Measurements from ENCODE around the gene PSMB7. TPM values are rescaled to one million over a fixed set of nuclear protein-coding genes. Genes with fewer than 3 reads are reported as not detected.

The PSMB7 gene
- total and polyA plus RNA-seq, 12 donors = 148 to 308 (median 163) TPM

GRCh38 chr9:124442379-124442778 lies 27.1 kb upstream of the PSMB7 start:
- Histone ChIP-seq H3K9me3 (peaks cover 0 to 6% (median 0%) of the 10 kb centered on the region in 11 donors), H3K4me3 (no peak overlapping the region), H3K27me3 (peaks cover 0 to 8% (median 3%) of the 10 kb centered on the region in 7 donors), H3K27ac (no peak overlapping the region), H3K36me3 (no peaks in the 10 kb centered on the region), H3K4me1 (peaks cover 0 to 2% (median 0%) of the 10 kb centered on the region in 9 donors)
- no peak for ATAC-seq
- intact Hi-C loops (cut with DNase I) = no loop called here
- no peak for DNase-seq
- TF ChIP-seq CTCF (IDR thresholded peaks at IDR 0.05) = no peak

- WGBS, 2 donors = 79 to 82% methylated on average over 15 to 16 of the region's 16 CpGs
- intact Hi-C loops (cut with DNase I) = no loop called here
Observed at GRCh38 chr9:124441291-124441690, 26.0 kb upstream of the PSMB7 start.

GRCh38 chr9:124440786-124441185 lies 25.5 kb upstream of the PSMB7 start:
- H3K27me3 ChIP-seq = peaks cover 0 to 8% (median 3%) of the 10 kb centered on the region in 7 donors

More at GRCh38 chr9:124441291-124441690, 26.0 kb upstream of the PSMB7 start:
- H3K27me3 ChIP-seq = peaks cover 0 to 8% (median 3%) of the 10 kb centered on the region in 7 donors
- DNase-seq (no peak), ATAC-seq (no peak)
- H3K36me3 ChIP-seq = no peaks in the 10 kb centered on the region
- peaks cover 0 to 6% (median 0%) of the 10 kb centered on the region in 11 donors for H3K9me3 ChIP-seq
- H3K4me3 ChIP-seq = no peak overlapping the region
- TF ChIP-seq CTCF (IDR thresholded peaks at IDR 0.05) = no peak
- no peak overlapping the region for H3K27ac ChIP-seq
- H3K4me1 ChIP-seq = no peaks in the 10 kb centered on the region

GRCh38 chr9:124439686-124440243 lies 24.5 kb upstream of the PSMB7 start:
- Histone ChIP-seq H3K36me3 (no peaks in the 10 kb centered on the region), H3K27me3 (peaks cover 0 to 8% (median 4%) of the 10 kb centered on the region in 7 donors), H3K4me1 (no peaks in the 10 kb centered on the region), H3K27ac (no peak overlapping the region), H3K9me3 (peaks cover 0 to 6% (median 0%) of the 10 kb centered on the region in 11 donors), H3K4me3 (no peak overlapping the region)
- TF ChIP-seq CTCF (IDR thresholded peaks at IDR 0.05) = no peak
- DNase-seq (no peak), ATAC-seq (peak in 1 of 8 donors; percentile 38)
- 90 to 95% methylated on average over 6 of the region's 6 CpGs for WGBS, 2 donors
- intact Hi-C loops (cut with DNase I) = no loop called here

More at GRCh38 chr9:124440786-124441185, 25.5 kb upstream of the PSMB7 start:
- ATAC-seq (no peak), DNase-seq (no peak)
- intact Hi-C loops (cut with DNase I) = no loop called here
- Histone ChIP-seq H3K4me1 (no peaks in the 10 kb centered on the region), H3K9me3 (peaks cover 0 to 6% (median 0%) of the 10 kb centered on the region in 11 donors), H3K27ac (no peak overlapping the region), H3K4me3 (no peak overlapping the region), H3K36me3 (no peaks in the 10 kb centered on the region)
- WGBS, 2 donors = 75 to 77% methylated on average over 10 of the region's 10 CpGs
- no peak for TF ChIP-seq CTCF (IDR thresholded peaks at IDR 0.05)
